Adrenal gland (tissue), 12 donors: ENCODE results near the gene UBAC1. TPM values are rescaled to one million over a fixed set of nuclear protein-coding genes. Genes with fewer than 3 reads are reported as not detected.

Experiments used
- DNase-seq, 7 donors: peaks; one replicate each; pipeline ENCODE4 v3.0.0-alpha.2; 2019 to 2020
- H3K27ac ChIP-seq, 5 donors: fragments of 200-600 bp; sonication (generic) in 4 of 5; 1 replicate in 3 of 5; 2 replicates in 2 of 5; pipeline versions ENCODE4 v1.5.1 to v1.8.0; 2016 to 2020; ENCODE audit warnings: mild to moderate bottlenecking in 1 of 5
- H3K27me3 ChIP-seq: fragments of 200-600 bp; 2 replicates; pipeline ENCODE4 v1.8.0; 2021
- H3K36me3 ChIP-seq, 2 donors: fragments of 200-600 bp; replicated peaks in 1 of 2; 1 replicate in 1 of 2; 2 replicates in 1 of 2; pipeline versions ENCODE4 v1.5.1 to v1.8.0; 2018 to 2022
- H3K4me1 ChIP-seq, 2 donors: fragments of 200-600 bp; replicated peaks in 1 of 2; 1 replicate in 1 of 2; 2 replicates in 1 of 2; pipeline versions ENCODE4 v1.5.1 to v1.8.0; 2018 to 2021
- H3K4me3 ChIP-seq, 4 donors: fragments of 200-600 bp; sonication (generic) in 3 of 4; one replicate each; pipeline ENCODE4 v1.5.1; 2016 to 2018
- H3K9me3 ChIP-seq, 3 donors: fragments of 200-600 bp; sonication (generic) in 1 of 3; replicated peaks in 1 of 3; 1 replicate in 2 of 3; 2 replicates in 1 of 3; pipeline versions ENCODE4 v1.5.1 to v1.8.0; 2016 to 2021
- POLR2A ChIP-seq, 2 donors: fragments of 450-650 bp; IDR thresholded peaks; one replicate each; pipeline ENCODE4 v1.6.1; 2017; ENCODE audit warnings: antibody characterized with exemption in 2 of 2, mild to moderate bottlenecking in 2 of 2, moderate library complexity in 1 of 2
- WGBS, 4 donors: extraction: QIAGEN DNeasy Blood & Tissue Kit in 2 of 4; methylation state at CpG; one replicate each; pipeline versions ENCODE4 v1.1.5 to v1.1.7; 2013 to 2017; 5-methylcytosine and 5-hydroxymethylcytosine counted together
- intact Hi-C, 2 donors: fragments of 100-400 bp; cut with DNase I; formaldehyde crosslinking; loops; one replicate each; pipeline versions ENCODE4 v1.14.1 to v1.15.0; 2022 to 2023
- polyA plus RNA-seq, 3 donors: library from polyadenylated mRNA; stranded (reverse); fragments of 200-250 nt in 2 of 3; fragments of 350-450 nt in 1 of 3; fragmentation: Illumina TruSeq in 1 of 3; extraction: RNeasy Lipid Tissue Mini Kit (QIAGEN cat#74804) in 1 of 3; gene quantifications; one replicate each; pipeline ENCODE4 v1.2.3, GENCODE V29; 2013 to 2014
- total RNA-seq, 9 donors: library from RNA; depleted of rRNA in 4 of 9; stranded (reverse); fragments of >200 nt in 4 of 9; fragments of 120-200 nt in 1 of 9; fragmentation: NEBNext Ultra II Directional in 1 of 9; extraction: Animal tissue kit (Norgen Biotek cat#: 25700) in 1 of 9; gene quantifications; one replicate each; pipeline versions ENCODE4 v1.1.0 to v1.2.4, GENCODE V29; 2013 to 2023
- TF ChIP-seq, protein P1 (sequence below), 6 experiments: fragments of 450-650 bp in 4 of 6; fragments of 200-600 bp in 2 of 6; sonication (generic) in 1 of 6; IDR thresholded peaks; 1 replicate in 5 of 6; 2 replicates in 1 of 6; pipeline versions ENCODE4 v1.5.1 to v1.8.0; 2016 to 2021; ENCODE audit warnings: antibody characterized with exemption in 6 of 6, mild to moderate bottlenecking in 2 of 6, moderate library complexity in 1 of 6
- donor health status: healthy with polysubstance abuse.
- donor health status: Bipolar disorder and iron deficiency.
- donor health status: DM: yes; HTN: yes; CAD: no.
- donor health status: DM: no; HTN: no; CAD: no.
- donor health status: DM: no; HTN: no; CAD: no.
- donor health status: DM: yes; HTN: yes; CAD: no.

UBAC1 gene
- total and polyA plus RNA-seq, 12 donors: 20.2 to 63.3 (median 37.9) TPM

DNA sequence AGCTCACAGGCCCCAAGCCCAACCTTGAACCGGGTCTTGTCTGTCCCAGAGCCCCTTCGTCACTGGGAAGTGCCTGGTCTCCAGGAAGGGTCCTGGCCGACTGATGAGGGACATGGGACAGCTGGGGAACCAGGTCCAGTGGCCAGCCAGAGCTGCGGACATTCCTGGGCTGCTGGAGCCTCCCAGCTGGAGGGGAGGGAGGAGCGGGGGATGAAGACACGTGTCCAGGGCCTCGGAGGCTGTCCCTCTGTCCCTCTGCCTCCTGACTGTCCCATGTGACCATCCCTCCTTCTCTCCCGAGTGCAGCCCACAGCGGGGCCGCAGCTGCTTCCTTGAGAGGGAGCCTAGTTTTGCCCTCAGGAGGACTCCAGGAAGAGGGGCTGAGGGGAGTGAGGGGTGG is 41.7 kb upstream of the UBAC1 start:
- DNase-seq: peak; percentile 49 to 81 (median 72)
- peaks cover 0 to 15% of the 10 kb centered on the region in 2 donors for H3K4me1 ChIP-seq
- peak overlapping the region in 1 of 5 donors; percentile 22 for H3K27ac ChIP-seq
- H3K36me3 ChIP-seq: no peaks in the 10 kb centered on the region
- TF ChIP-seq, protein P1, sequence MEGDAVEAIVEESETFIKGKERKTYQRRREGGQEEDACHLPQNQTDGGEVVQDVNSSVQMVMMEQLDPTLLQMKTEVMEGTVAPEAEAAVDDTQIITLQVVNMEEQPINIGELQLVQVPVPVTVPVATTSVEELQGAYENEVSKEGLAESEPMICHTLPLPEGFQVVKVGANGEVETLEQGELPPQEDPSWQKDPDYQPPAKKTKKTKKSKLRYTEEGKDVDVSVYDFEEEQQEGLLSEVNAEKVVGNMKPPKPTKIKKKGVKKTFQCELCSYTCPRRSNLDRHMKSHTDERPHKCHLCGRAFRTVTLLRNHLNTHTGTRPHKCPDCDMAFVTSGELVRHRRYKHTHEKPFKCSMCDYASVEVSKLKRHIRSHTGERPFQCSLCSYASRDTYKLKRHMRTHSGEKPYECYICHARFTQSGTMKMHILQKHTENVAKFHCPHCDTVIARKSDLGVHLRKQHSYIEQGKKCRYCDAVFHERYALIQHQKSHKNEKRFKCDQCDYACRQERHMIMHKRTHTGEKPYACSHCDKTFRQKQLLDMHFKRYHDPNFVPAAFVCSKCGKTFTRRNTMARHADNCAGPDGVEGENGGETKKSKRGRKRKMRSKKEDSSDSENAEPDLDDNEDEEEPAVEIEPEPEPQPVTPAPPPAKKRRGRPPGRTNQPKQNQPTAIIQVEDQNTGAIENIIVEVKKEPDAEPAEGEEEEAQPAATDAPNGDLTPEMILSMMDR (IDR thresholded peaks at IDR 0.05): no peak
- TF ChIP-seq POLR2A (IDR thresholded peaks at IDR 0.05): no peak
- WGBS, 4 donors: 20 to 37% (median 23%) methylated on average over 1 to 10 of the region's 10 CpGs
- H3K4me3 ChIP-seq: no peak overlapping the region
- no peaks in the 10 kb centered on the region for H3K27me3 ChIP-seq
- intact Hi-C loops: no loop called here
- no peaks in the 10 kb centered on the region for H3K9me3 ChIP-seq

DNA sequence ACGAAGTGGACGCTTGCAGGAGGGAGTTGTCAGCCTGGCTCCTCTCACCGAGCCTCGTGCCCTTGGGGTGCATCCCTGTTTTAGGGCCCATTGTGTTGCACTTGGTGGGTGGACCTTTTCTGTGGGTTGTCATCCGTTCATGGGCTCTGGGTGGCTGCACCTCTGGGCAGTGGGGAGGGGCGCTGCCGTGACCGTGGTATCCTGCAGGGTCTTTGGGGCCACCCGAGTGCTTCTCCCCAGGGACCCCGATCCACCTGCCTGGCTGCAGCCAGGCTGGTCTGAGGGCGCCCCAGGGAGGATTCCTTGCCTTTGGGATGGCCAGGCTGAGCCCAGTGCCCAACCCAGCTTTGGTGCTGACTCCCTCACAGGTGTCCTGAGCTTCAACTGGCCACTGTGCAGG is 41.0 kb upstream of the UBAC1 start:
- no peaks in the 10 kb centered on the region for H3K9me3 ChIP-seq
- TF ChIP-seq, protein P1 (IDR thresholded peaks at IDR 0.05): no peak
- TF ChIP-seq POLR2A (IDR thresholded peaks at IDR 0.05): no peak
- intact Hi-C loops: no loop called here
- H3K36me3 ChIP-seq: no peaks in the 10 kb centered on the region
- WGBS, 4 donors: 87 to 97% (median 95%) methylated on average over 4 to 11 of the region's 11 CpGs
- no peaks in the 10 kb centered on the region for H3K27me3 ChIP-seq
- H3K4me3 ChIP-seq: no peak overlapping the region
- peaks cover 0 to 13% of the 10 kb centered on the region in 2 donors for H3K4me1 ChIP-seq
- no peak for DNase-seq
- H3K27ac ChIP-seq: no peak overlapping the region

DNA sequence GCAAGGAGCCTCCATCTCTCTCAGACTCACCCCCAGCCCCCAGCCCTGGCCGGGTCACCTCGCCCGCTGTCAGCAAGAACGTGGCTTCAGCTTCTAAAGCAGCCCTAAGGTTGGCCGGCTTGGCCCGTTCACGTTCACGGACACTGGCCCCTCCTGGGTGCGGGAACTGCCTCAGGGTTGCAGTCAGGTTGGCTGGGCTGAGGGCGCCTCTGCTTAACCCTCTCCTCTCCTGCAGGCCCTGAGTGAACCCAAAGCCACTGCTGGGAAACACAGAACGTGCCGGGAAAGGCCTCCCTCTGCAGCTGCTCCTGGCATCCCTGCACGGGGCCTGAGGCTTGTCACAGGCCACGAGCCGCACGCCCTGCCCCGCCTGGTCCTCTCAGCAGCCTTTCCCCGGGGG is 40.1 kb upstream of the UBAC1 start:
- TF ChIP-seq POLR2A (IDR thresholded peaks at IDR 0.05): no peak
- TF ChIP-seq, protein P1 (IDR thresholded peaks at IDR 0.05): no peak
- no peaks in the 10 kb centered on the region for H3K27me3 ChIP-seq
- no peak for DNase-seq
- H3K36me3 ChIP-seq: no peaks in the 10 kb centered on the region
- peaks cover 0 to 13% of the 10 kb centered on the region in 2 donors for H3K4me1 ChIP-seq
- H3K9me3 ChIP-seq: no peaks in the 10 kb centered on the region
- no peak overlapping the region for H3K27ac ChIP-seq
- intact Hi-C loops: no loop called here
- no peak overlapping the region for H3K4me3 ChIP-seq
- WGBS, 4 donors: 65 to 73% (median 67%) methylated on average over 11 to 18 of the region's 18 CpGs

DNA sequence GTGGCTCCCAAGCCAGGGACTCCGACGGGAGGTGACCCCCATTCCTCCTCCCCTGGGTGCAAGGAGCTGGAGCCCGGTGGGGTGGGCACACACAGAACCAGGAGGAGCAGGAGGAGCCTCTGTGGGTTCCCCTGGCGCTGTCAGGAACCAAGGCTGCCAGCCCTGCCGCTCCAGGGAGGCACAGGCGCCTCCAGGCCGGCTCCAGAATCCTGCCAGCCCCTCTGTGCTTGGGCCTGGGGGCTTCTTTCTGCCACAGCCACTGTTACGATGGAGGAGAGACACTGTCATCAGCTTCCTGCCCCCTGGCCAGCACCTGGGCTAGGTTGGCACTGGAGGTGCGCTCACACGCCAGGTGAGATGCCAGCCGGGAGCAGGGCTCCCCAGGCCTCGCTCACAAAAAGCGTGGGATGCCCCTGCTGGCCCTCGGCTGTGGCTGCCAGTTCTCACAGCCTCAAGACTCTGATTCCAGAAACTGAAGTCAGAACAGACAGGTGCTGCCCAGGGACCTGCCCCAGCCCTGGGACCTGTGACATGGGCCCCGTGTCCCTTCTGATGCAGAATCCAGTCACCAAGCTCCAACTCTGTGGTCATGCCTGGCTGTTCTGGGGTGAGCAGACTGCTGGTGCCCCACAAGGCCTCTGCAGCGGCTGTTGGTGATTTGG is 37.4 kb upstream of the UBAC1 start:
- 91 to 95% (median 93%) methylated on average over 9 to 16 of the region's 16 CpGs for WGBS, 4 donors
- H3K9me3 ChIP-seq: no peaks in the 10 kb centered on the region
- TF ChIP-seq POLR2A (IDR thresholded peaks at IDR 0.05): no peak
- TF ChIP-seq, protein P1 (IDR thresholded peaks at IDR 0.05): no peak
- DNase-seq: no peak
- intact Hi-C loops: no loop called here
- H3K27me3 ChIP-seq: no peaks in the 10 kb centered on the region
- peaks cover under 1 to 20% of the 10 kb centered on the region in 2 donors for H3K4me1 ChIP-seq
- no peak overlapping the region for H3K4me3 ChIP-seq
- no peak overlapping the region for H3K27ac ChIP-seq
- H3K36me3 ChIP-seq: no peaks in the 10 kb centered on the region
